ENCODE measurements around the gene RPL27. TPM values are rescaled to one million over a fixed set of nuclear protein-coding genes. Genes with fewer than 3 reads are reported as not detected.

The RPL27 gene
- total RNA-seq, 2 donors from 2014 or later = 535 to 569 TPM

DNA sequence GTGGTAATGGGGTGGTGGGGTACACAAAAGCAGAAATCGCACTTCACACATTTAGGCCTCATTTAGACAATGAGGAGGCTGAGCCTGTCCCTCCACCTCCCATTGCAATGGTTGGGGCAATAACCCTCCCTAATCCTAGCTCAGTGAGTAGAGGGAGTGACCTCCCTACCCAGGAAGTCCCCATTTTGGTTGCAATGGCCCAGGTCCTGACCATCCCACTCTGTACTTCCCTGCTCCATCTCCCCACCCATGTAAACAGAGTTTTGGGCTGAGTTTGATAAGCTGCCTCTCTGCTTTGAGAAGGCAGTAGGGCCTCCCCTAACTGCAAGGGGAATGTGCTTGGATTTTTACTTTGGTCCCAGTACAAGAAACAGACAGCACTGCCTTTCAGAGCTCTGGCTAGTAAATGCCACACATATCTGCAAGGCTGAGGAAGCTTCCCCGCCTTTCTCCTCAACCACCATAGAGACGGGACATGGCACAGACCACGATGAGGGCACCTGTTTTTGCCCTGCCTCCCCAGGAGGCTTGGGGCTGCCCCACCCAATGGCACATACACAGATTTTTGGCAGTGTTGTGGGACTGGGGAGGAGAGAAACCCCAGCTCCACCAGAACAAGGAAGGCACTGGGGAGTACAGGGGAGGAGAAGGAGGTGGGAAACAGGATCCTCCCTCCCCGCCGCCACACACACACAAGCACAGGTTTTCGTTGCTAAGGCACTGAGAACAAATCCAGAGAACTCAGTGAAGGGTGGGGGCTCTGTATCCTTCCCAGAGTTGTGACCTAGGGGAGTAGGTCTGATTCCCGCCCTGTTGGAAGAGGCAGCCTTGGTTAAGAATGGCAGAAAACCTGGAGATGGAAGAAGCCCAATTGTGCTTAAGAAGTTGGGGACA is 16.7 kb downstream of the RPL27 start:
- DNase-seq (ENCODE audit: low spot score) (no peak), ATAC-seq (ENCODE audit: insufficient number of reproducible peaks, low FRiP score, low read depth) (no peak)
- Histone ChIP-seq H3K27ac (peak overlapping the region in 1 of 2 donors; percentile 13), H3K27me3 (replicated peaks; ENCODE audit: insufficient read depth) (no peaks in the 10 kb centered on the region), H3K4me1 (ENCODE audit: control insufficient read depth in 1 of 2, low read depth in 2 of 2) (peaks cover 6% of the 10 kb centered on the region in 2 donors), H3K4me3 (no peak overlapping the region), H3K36me3 (peaks cover 12% of the 10 kb centered on the region), H3K9me3 (no peaks in the 10 kb centered on the region)
- TF ChIP-seq, protein P1, sequence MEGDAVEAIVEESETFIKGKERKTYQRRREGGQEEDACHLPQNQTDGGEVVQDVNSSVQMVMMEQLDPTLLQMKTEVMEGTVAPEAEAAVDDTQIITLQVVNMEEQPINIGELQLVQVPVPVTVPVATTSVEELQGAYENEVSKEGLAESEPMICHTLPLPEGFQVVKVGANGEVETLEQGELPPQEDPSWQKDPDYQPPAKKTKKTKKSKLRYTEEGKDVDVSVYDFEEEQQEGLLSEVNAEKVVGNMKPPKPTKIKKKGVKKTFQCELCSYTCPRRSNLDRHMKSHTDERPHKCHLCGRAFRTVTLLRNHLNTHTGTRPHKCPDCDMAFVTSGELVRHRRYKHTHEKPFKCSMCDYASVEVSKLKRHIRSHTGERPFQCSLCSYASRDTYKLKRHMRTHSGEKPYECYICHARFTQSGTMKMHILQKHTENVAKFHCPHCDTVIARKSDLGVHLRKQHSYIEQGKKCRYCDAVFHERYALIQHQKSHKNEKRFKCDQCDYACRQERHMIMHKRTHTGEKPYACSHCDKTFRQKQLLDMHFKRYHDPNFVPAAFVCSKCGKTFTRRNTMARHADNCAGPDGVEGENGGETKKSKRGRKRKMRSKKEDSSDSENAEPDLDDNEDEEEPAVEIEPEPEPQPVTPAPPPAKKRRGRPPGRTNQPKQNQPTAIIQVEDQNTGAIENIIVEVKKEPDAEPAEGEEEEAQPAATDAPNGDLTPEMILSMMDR (IDR thresholded peaks at IDR 0.05) = no peak

DNA sequence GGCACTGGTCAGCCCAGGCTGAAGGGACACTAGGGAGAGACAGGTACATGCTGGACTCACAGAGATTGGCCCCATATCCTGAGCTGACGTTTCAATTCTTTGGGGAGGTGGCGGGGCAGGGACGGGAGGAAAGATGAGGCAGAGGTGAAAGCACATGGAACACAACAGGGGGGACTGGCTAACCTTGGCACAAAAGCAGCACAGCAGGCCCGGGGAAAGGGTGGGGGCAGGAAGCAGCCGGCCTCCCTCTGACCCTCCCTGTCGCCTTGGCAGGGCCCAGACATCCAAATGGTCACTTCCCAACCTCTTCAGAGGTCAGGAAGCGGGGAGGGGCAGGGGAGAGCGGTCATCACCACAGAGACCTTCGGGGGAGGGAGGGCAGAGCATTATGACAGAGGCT is 17.4 kb downstream of the RPL27 start:
- H3K27ac ChIP-seq = no peak overlapping the region
- H3K9me3 ChIP-seq = no peaks in the 10 kb centered on the region
- DNase-seq (ENCODE audit: low spot score) (no peak), ATAC-seq (ENCODE audit: insufficient number of reproducible peaks, low FRiP score, low read depth) (no peak)
- no peaks in the 10 kb centered on the region for H3K27me3 ChIP-seq (replicated peaks; ENCODE audit: insufficient read depth)
- H3K4me1 ChIP-seq (ENCODE audit: control insufficient read depth in 1 of 2, low read depth in 2 of 2) = peaks cover 12 to 13% of the 10 kb centered on the region in 2 donors
- H3K4me3 ChIP-seq = no peak overlapping the region
- TF ChIP-seq, protein P1 (IDR thresholded peaks at IDR 0.05) = no peak
- H3K36me3 ChIP-seq = peaks cover 12% of the 10 kb centered on the region

DNA sequence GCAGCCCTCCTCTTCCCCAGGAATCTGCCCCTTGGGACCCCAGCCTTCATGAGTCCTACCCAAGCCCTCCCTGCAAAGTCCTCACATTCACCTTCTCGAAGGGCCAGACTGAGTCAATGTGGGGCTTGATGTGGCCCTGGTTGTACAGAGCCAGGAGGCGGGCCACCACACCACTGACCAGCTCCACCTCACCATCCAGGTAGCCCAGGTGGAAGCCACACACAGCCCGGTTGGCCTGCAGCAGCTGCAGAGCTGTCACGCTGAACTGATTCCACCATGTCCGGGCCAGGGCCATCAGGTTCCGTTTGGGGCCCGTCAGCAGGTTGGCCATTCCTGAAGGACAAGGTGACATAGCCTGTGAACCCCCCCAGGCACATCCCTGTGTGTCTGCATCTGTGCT is 18.0 kb downstream of the RPL27 start:
- no peaks in the 10 kb centered on the region for H3K27me3 ChIP-seq (replicated peaks; ENCODE audit: insufficient read depth)
- peaks cover 12% of the 10 kb centered on the region for H3K36me3 ChIP-seq
- peaks cover 15 to 18% of the 10 kb centered on the region in 2 donors for H3K4me1 ChIP-seq (ENCODE audit: control insufficient read depth in 1 of 2, low read depth in 2 of 2)
- ATAC-seq (ENCODE audit: insufficient number of reproducible peaks, low FRiP score, low read depth) (no peak), DNase-seq (ENCODE audit: low spot score) (no peak)
- no peak overlapping the region for H3K4me3 ChIP-seq
- TF ChIP-seq, protein P1 (IDR thresholded peaks at IDR 0.05) = no peak
- no peak overlapping the region for H3K27ac ChIP-seq
- no peaks in the 10 kb centered on the region for H3K9me3 ChIP-seq

DNA sequence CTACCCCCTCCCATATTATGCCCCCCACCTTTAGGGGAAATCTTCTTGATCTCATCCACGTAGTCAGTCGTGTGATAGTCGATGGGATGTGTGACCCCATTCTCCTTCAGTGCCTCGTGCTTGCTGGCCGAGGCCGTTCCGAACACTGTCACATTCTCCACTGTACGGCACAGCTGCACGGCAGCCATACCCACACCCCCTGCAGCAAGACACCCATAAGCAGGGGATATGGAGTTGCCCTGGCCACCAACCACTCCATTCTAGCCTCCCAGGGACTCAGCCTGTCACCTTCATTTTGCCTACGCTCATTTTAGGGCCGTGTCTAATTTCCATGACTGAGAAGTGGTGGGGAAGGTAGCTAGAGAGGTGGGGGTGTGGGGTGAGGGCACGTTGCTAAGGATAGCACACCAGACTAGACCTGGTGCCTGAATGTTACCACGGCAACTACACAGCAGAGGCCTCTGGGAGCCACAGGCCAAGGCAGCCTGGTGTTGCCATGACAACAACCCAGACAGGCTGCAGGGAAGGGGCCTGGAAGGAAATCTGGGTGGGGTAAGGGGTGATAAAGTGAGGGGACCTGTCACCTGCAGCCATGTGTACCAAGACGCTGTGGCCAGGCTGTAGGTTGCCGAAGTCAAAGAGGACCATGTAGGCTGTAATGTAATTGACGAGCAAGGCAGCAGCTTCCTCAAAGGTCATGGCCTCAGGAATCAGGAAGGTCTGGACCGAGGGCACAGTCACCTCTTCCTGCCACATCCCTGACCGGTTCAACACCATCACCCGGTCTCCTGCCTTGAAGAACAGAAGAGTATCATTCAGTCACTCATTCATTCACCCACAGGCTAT is 20.0 kb downstream of the RPL27 start:
- no peak for DNase-seq (ENCODE audit: low spot score)
- Histone ChIP-seq H3K36me3 (peaks cover 12% of the 10 kb centered on the region), H3K4me1 (ENCODE audit: control insufficient read depth in 1 of 2, low read depth in 2 of 2) (peaks cover 15 to 23% of the 10 kb centered on the region in 2 donors)

More for the DNA sequence above, 20.0 kb downstream of the RPL27 start:
- Histone ChIP-seq H3K4me3 (no peak overlapping the region), H3K27ac (no peak overlapping the region), H3K27me3 (replicated peaks; ENCODE audit: insufficient read depth) (no peaks in the 10 kb centered on the region), H3K9me3 (no peaks in the 10 kb centered on the region)
- TF ChIP-seq, protein P1 (IDR thresholded peaks at IDR 0.05) = no peak
- no peak for ATAC-seq (ENCODE audit: insufficient number of reproducible peaks, low FRiP score, low read depth)
